GM12891 (cell line): ENCODE results near the gene SORBS1.

Source experiments
- DNase-seq: peaks from one replicate; pipeline ENCODE4 v3.0.0; 2011; ENCODE audit warnings: low spot score; ENCODE audit not compliant: insufficient read length
- FAIRE-seq: peaks from 2 replicates; lab custom pipeline; 2011; peaks lifted over from hg19 to GRCh38; lab: Jason Lieb, UNC
- PAX5 ChIP-seq: IDR thresholded peaks from 2 replicates; pipeline ENCODE4 v1.6.1; 2011; ENCODE audit warnings: low read length, moderate library complexity, mild to moderate bottlenecking; ENCODE audit not compliant: insufficient read depth, severe bottlenecking
- POLR2A ChIP-seq: IDR thresholded peaks from 2 replicates; pipeline ENCODE4 v1.6.1; 2011; ENCODE audit warnings: low read depth, low read length, control low read depth
- POLR2AphosphoS5 ChIP-seq: IDR thresholded peaks from 2 replicates; pipeline ENCODE4 v1.6.1; 2011; ENCODE audit warnings: low read depth, low read length, control low read depth
- POU2F2 ChIP-seq: IDR thresholded peaks from 2 replicates; pipeline ENCODE4 v1.6.1; 2011; ENCODE audit warnings: low read depth, mild to moderate bottlenecking, control low read depth, low read length, moderate library complexity
- SPI1 ChIP-seq: IDR thresholded peaks from 2 replicates; pipeline ENCODE4 v1.6.1; 2011; ENCODE audit warnings: low read depth, low read length, control low read depth
- TAF1 ChIP-seq: IDR thresholded peaks from 2 replicates; pipeline ENCODE4 v1.6.1; 2011; ENCODE audit warnings: low read depth, low read length, control low read depth

SORBS1 gene

DNA sequence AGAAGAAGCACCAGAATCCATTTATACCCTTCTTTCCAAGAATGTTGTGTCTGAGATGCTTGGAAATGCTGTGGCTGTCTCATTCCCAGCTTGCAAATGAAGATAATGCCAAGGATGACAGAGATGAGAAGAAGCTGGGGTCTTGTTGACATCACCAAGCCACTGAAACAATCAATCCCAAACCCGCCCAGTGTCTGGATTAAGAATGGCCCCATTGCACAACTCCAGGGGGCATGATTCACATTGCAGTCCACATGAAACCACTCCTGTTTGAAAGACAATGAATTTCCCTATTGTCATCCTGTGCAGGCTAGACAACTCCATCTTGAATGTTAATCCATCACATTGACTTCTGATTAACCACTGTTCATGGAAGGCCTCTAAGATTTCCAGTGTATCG, 28.6 kb downstream of the SORBS1 start:
- FAIRE-seq (no peak), DNase-seq (no peak)
- TF ChIP-seq POLR2A (no peak), POLR2AphosphoS5 (no peak), POU2F2 (no peak), TAF1 (no peak), PAX5 (no peak), SPI1 (no peak)

DNA sequence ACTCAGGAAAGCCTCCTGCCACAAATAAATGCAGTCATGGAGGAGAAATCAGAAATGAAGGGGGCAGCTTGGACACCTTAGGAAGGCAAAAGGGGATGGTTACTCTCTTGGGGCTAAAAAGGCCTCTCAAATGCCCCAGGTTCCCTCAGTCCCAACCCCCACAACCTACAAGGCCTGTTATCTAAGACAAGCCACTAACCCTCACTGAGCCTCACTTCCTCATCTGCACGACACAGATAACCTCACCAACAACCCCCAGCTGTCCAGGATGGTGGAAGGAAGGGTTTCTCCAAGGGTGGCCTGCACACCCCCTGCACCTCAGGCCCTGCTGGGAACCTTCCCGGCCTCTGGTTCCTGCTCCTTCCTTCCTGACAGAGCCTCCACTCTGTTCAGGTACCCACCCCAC, 29.2 kb downstream of the SORBS1 start:
- peak; percentile 86 for TF ChIP-seq SPI1
- TF ChIP-seq PAX5, result no peak
- DNase-seq, result no peak
- FAIRE-seq, result no peak

DNA sequence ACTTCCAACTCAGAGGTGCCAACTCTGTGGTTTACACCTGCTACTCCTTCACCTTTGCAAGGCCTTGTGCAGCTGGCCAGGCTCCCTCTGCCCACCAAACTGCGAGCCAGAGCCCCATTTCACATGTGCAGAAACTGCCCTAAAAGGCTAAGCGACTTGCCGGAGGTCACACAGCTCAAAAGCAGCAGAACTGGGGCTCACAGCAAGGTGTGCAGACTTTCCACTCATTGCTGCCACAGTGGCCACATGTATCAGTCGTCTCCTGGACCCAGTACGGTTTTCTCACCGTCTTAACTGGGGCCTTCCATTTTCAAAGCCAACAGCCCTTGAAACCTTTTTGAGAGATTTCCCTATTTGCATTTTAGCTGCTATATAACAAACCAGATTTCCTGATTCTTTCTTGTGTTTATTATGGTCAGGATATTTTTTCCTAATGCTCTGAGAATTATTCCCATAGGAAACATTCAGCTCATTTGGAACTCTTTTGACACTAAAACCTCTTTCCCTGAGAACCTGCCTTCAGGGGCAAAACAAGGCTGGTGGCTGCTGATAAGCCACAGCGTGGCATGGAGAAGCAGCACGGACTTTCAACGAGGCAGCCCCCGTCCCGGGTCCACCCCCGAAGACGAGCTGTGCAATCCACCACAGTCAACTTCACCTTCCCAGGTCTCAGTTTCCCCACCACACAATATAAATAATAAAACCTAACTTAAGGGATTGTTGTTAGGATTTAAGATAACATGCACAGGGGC, 29.9 kb downstream of the SORBS1 start:
- TF ChIP-seq SPI1, result no peak
- TF ChIP-seq POLR2AphosphoS5, result no peak
- no peak for TF ChIP-seq PAX5
- TF ChIP-seq POU2F2, result no peak
- TF ChIP-seq POLR2A, result no peak
- TF ChIP-seq TAF1, result no peak
- no peak for DNase-seq
- no peak for FAIRE-seq

DNA sequence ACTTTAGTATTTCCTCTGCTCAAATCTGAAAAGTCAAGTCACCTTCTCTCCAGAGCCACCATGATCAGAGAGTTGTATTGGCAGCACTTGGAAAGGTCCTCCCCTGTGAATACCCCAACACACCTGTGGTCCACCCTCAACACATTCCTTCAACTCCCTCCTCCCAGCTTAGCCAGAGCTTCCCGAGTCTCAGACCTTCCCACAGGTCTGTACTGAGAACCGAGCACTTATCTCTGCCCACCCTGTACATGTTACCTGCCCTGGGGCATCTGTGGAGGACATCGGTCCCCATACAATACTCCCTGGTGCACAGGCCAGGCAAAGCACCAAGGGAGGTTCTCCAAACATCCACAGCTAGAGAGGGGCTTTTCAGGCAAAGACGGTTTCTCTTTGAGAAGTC, 30.6 kb downstream of the SORBS1 start:
- no peak for TF ChIP-seq POLR2A
- TF ChIP-seq SPI1, result no peak
- no peak for TF ChIP-seq TAF1
- FAIRE-seq (no peak), DNase-seq (no peak)

DNA sequence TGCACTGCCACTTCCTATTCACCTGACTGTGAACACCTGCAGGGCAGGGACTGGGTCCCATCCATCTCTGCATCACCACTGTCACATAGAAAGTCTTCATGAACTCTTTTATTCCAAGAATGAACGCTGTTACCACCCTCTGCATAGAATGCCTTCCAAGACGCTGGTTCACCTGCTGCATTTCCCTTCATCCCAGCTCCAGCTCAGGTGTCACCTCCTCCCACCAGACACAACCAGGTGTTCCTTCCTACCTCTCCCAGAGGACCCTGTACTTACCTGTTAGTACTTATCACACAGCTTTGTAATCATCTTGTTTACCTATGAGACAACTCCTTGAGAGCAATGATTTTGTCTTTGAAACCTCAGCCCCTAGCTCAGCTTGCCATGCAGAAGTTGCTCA, 31.1 kb downstream of the SORBS1 start:
- no peak for DNase-seq
- TF ChIP-seq POLR2A, result no peak
- no peak for TF ChIP-seq POLR2AphosphoS5
- no peak for TF ChIP-seq TAF1
- TF ChIP-seq PAX5, result no peak
- TF ChIP-seq POU2F2, result no peak
- TF ChIP-seq SPI1, result no peak
- FAIRE-seq, result no peak

DNA sequence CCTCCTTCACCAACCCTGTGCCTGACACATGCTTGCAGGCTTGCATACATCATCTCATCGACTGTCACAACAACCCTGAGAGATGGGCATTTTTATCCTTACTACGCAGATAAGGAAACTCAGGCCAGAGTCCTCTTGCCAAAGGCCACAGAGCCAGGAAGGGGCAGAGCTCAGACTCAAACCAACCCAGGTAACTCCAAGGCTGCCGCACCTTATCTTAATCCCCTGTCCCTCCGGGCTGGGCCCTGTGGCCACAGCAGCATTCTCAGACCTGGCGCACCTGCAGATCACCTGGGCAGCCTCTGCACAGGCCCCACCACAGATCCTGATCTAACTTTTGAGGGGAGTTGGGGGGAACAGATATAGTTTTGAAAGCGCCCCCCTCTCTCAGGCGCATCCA, 35.1 kb downstream of the SORBS1 start:
- DNase-seq (no peak), FAIRE-seq (no peak)

GRCh38 chr10:95525033-95525418, 36.1 kb downstream of the SORBS1 start:
- TF ChIP-seq PAX5 (no peak), POLR2A (no peak), SPI1 (no peak), POLR2AphosphoS5 (no peak), TAF1 (no peak), POU2F2 (no peak)
- DNase-seq (no peak), FAIRE-seq (no peak)

More for the DNA sequence above, 35.1 kb downstream of the SORBS1 start:
- TF ChIP-seq POLR2AphosphoS5 (no peak), SPI1 (no peak), PAX5 (no peak), TAF1 (no peak), POU2F2 (no peak)

- TF ChIP-seq POLR2AphosphoS5, result no peak
- TF ChIP-seq SPI1, result no peak
- no peak for TF ChIP-seq POU2F2
- TF ChIP-seq POLR2A, result no peak
- DNase-seq, result no peak
- FAIRE-seq, result no peak
These were observed 36.7 kb downstream of the SORBS1 start for GRCh38 chr10:95524358-95525032.

DNA sequence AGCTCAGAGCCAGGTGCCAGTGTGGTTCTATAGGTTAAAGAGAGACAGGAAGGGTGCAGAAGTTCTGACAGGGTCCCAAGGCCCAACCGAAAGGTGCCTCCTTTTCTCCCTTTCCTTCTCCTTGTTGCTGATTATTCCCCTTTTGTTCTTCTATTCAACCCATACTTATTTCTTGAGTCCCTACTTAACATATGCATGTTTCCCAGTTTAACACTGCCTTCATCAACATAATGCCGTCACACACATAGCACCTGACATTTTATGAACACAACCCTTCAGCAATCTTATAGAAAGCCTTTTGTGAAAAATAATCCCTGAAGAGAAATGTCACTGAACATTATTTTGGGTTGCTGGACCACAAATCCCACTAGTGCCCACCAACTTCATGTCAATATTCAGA, 39.1 kb downstream of the SORBS1 start:
- DNase-seq (no peak), FAIRE-seq (no peak)
- no peak for TF ChIP-seq TAF1
- no peak for TF ChIP-seq PAX5
- no peak for TF ChIP-seq SPI1
- TF ChIP-seq POLR2A, result no peak
- TF ChIP-seq POU2F2, result no peak
- no peak for TF ChIP-seq POLR2AphosphoS5

- DNase-seq (no peak), FAIRE-seq (no peak)
- TF ChIP-seq PAX5 (no peak), POU2F2 (no peak), POLR2AphosphoS5 (no peak), POLR2A (no peak), SPI1 (no peak), TAF1 (no peak)
These were observed 40.6 kb downstream of the SORBS1 start for GRCh38 chr10:95520617-95521016.
